HG02943 (cell line): Measurements from ENCODE around the gene CENPC.
"Not testable (repeated sequence)": the region's sequence is repeated elsewhere in the genome, so short reads cannot be mapped to it uniquely, and the experiment has no call there.

Experiments
- ATAC-seq: cut with Tn5 transposase; IDR thresholded peaks from one replicate; pipeline ENCODE4 v1.9.1; 2021; ENCODE audit warnings: mild to moderate bottlenecking, low read depth, moderate library complexity; ENCODE audit not compliant: unreplicated experiment

The CENPC gene

DNA sequence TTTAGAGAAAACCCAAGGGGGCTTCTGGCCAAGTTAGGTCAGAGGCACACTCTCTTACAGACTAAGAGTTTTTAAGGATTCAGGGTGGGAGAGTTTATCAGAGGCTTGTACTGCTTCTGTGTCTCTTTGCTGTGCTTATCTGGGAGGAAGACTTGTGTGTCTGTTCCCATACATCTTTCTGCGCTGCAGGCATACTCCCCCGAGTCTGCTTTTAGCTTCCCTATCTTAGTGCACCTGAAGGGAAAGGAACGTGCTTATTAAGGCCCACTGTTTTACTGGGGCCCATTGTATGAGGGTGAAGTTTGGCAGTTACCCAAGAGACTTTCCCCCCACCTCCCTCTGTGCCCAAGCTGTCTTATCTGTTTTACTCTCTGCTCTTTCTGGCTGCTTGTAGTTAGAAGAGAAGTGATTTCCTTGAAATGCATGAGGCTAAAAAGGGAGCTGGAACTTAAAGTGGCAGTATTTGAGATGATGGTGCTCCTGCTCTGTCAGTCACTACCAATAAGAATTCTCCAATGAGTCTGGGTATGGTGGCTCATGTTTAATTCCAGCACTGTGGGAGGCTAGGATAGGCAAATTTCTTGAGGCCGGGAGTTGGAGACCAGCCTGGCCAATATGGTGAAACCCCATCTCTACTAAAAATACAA, 7.0 kb upstream of the CENPC start:
- not testable (repeated sequence) for ATAC-seq

DNA sequence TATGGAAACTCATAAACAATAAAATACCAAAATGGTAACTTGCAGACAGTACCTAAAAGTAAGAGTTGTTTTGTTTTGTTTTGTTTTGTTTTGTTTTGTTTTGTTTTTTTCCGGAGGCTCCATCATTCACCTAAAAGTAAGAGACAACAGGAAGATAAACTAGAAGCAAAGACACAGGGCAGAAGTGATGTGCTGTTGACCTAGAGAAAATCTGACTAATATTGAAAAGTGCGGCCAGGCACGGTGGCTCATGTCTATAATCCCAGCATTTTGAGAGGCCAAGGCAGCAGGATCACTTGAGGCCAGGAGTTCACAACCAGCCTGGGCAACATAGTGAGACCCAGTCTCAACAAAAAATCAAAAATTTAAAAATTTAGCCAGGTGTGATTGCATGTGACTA, 5.6 kb upstream of the CENPC start:
- ATAC-seq: no peak

- ATAC-seq: no peak
Observed at GRCh38 chr4:67550451-67550850, 5.1 kb upstream of the CENPC start.

GRCh38 chr4:67549123-67549522, 3.8 kb upstream of the CENPC start:
- ATAC-seq: peak; percentile 34

- no peak for ATAC-seq
Observed at GRCh38 chr4:67546971-67547370, 1.7 kb upstream of the CENPC start.

- no peak for ATAC-seq
Observed at GRCh38 chr4:67546004-67546356, 677 bp upstream of the CENPC start.

GRCh38 chr4:67542076-67542475, 3.2 kb downstream of the CENPC start:
- ATAC-seq: no peak

DNA sequence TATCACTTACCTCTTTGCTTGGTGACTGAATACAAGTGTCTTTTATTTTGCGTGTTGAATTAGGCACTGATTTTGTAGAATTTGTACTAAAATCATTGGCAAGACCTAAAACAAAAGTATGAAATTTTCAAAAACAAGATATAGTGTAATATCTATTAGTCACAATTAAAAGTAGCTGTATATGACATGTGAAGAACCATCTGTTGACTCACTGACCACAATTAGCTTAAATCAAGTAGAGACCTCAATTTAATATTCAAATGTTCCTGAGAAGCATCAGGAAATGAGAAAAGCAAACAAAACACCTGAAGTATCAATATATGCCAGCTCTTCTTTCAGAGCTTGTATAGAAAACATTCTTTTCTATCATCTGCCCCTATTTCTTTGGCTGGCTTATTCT, 5.5 kb downstream of the CENPC start:
- no peak for ATAC-seq

DNA sequence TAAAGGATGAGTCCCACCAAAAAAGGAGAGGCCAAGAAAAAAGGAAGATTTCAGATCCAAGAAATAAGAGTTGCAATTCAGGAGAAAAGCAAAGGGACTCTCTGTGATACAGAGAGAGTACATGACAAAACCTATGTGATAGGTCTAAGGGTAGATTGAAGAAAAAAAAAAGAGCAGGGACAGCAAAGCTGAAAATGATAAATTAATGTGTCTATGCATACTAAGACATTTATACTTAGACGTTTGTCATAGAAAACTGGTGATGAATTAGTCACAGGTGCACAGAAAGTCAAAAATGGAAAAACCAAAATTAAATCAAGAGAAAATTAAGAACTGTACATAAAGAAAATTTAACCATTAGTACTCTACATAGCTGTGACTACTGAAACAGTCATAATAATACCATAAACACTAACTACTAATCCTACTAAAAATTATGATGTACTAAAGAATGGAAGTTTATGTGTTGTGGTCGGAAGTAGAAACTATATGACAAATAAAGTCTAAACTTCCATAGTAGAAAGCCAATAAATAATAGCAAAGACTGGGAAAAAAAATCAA, 9.9 kb downstream of the CENPC start:
- no peak for ATAC-seq

DNA sequence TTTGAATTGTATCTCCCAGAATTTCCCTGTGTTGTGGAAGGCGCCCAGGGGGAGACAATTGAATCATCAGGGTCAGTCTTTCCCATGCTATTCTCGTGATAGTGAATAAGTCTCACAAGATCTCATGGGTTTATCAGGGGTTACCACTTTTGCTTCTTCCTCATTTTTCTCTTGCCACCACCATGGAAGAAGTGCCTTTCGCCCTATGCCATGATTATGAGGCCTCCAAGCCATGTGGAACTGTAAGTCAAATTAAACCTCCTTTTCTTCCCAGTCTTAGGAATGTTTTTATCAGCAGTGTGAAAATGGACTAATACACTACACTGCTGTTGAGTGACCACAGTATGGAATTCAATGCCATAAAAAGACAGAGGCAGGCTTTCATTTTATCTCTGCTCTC, 12.2 kb downstream of the CENPC start:
- no peak for ATAC-seq

DNA sequence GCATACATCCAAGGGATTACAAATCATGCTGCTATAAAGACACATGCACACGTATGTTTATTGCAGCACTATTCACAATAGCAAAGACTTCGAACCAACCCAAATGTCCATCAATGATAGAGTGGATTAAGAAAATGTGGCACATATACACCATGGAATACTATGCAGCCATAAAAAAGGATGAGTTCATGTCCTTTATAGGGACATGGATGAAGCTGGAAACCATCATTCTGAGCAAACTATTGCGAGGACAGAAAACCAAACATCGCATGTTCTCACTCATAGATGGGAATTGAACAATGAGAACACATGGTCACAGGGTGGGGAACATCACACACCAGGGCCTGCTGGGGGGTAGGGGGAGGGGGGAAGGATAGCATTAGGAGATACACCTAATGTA, 12.9 kb downstream of the CENPC start:
- ATAC-seq: not testable (repeated sequence)

- ATAC-seq: no peak
Observed at GRCh38 chr4:67531379-67531962, 13.8 kb downstream of the CENPC start.

GRCh38 chr4:67524140-67524539, 21.2 kb downstream of the CENPC start:
- not testable (repeated sequence) for ATAC-seq

DNA sequence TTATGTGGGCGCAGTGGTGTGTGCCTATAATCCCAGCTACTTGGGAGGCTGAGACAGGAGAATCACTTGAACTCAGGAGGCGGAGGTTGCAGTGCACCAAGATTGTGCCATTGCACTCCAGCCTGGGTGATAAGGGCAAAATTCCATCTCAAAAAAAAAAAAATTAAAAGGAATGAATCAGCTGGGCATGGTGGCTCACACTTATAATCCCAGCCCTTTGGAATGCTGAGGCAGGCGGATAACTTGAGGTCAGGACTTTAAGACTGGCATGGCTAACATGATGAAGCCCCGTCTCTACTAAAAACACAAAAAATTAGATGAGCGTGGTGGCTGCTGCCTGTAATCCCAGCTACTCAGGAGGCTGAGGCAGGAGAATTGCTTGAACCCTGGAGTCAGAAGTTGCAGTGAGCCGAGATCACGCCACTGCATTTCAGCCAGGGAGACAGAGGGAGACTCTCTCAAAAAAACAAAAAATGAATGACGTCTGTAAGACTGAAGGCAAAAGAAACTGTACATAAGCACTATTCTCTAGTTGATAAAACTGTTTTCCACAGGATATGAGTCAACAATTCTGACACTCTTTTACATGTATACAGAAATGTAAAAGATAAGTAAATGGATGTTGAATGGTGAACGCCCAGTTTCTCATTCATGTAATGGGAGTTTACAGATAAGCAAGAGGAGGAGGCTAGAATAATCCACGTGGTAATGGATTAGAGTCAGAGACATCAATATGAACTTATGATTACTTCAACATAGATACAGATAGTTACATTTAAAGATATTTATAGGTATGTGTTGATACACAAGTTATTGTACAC, 22.2 kb downstream of the CENPC start:
- no peak for ATAC-seq

GRCh38 chr4:67522230-67522629, 23.1 kb downstream of the CENPC start:
- ATAC-seq: no peak

GRCh38 chr4:67521506-67521905, 23.8 kb downstream of the CENPC start:
- ATAC-seq: no peak

- no peak for ATAC-seq
Observed at GRCh38 chr4:67520141-67520540, 25.2 kb downstream of the CENPC start.

GRCh38 chr4:67512501-67512900, 32.8 kb downstream of the CENPC start:
- ATAC-seq: no peak

GRCh38 chr4:67500373-67500772, 44.9 kb downstream of the CENPC start:
- ATAC-seq: no peak

GRCh38 chr4:67499799-67500198, 45.5 kb downstream of the CENPC start:
- no peak for ATAC-seq

GRCh38 chr4:67483868-67484602, 61.3 kb downstream of the CENPC start:
- no peak for ATAC-seq
